ENCODE measurements around the gene OAS3.

Gene OAS3

GRCh38 chr12:113016796-113017195 lies 78.5 kb downstream of the OAS3 start:
- DNase-seq = no peak
- Histone ChIP-seq H3K27me3 (peaks cover 0 to 9% of the 10 kb centered on the region in 2 donors), H3K9me3 (no peaks in the 10 kb centered on the region), H3K27ac (no peak overlapping the region), H3K4me3 (no peak overlapping the region), H3K36me3 (no peaks in the 10 kb centered on the region), H3K4me1 (no peaks in the 10 kb centered on the region)
- intact Hi-C loops (cut with DNase I; ENCODE audit: low total_unique reads) = no loop called here
- TF ChIP-seq CTCF (IDR thresholded peaks at IDR 0.05) = no peak

- DNase-seq = no peak
- no peak for TF ChIP-seq CTCF (IDR thresholded peaks at IDR 0.05)
- H3K4me1 ChIP-seq = no peaks in the 10 kb centered on the region
Observed at GRCh38 chr12:113019025-113019424, 80.8 kb downstream of the OAS3 start.

GRCh38 chr12:113021500-113021899 lies 83.2 kb downstream of the OAS3 start:
- intact Hi-C loops (cut with DNase I; ENCODE audit: low total_unique reads) = no loop called here
- no peak overlapping the region for H3K27ac ChIP-seq
- H3K4me3 ChIP-seq = no peak overlapping the region
- H3K9me3 ChIP-seq = no peaks in the 10 kb centered on the region
- DNase-seq = no peak
- no peaks in the 10 kb centered on the region for H3K36me3 ChIP-seq
- peaks cover 0 to 5% of the 10 kb centered on the region in 2 donors for H3K27me3 ChIP-seq
- no peak for TF ChIP-seq CTCF (IDR thresholded peaks at IDR 0.05)
- H3K4me1 ChIP-seq = no peaks in the 10 kb centered on the region

More at GRCh38 chr12:113019025-113019424, 80.8 kb downstream of the OAS3 start:
- Histone ChIP-seq H3K27ac (no peak overlapping the region), H3K9me3 (no peaks in the 10 kb centered on the region), H3K4me3 (no peak overlapping the region), H3K36me3 (no peaks in the 10 kb centered on the region), H3K27me3 (peaks cover 0 to 9% of the 10 kb centered on the region in 2 donors)
- intact Hi-C loops (cut with DNase I; ENCODE audit: low total_unique reads) = no loop called here
